Esophagus mucosa (tissue), 1 donor: Measurements from ENCODE around the gene PSMD6. TPM values are rescaled to one million over a fixed set of nuclear protein-coding genes. Genes with fewer than 3 reads are reported as not detected.

ENCODE experiments used
- ATAC-seq: fragments of 200-7000 bp; cut with Tn5 transposase; one replicate; pipeline ENCODE4 v1.9.1; 2020
- total RNA-seq: library from RNA; stranded (reverse); gene quantifications from one replicate; pipeline ENCODE4 v1.2.4, GENCODE V29; 2023
- donor health status: DM: yes; HTN: yes; CAD: no.

Gene PSMD6
- total RNA-seq, 1 donor from 2014 or later, result 63.8 TPM

DNA sequence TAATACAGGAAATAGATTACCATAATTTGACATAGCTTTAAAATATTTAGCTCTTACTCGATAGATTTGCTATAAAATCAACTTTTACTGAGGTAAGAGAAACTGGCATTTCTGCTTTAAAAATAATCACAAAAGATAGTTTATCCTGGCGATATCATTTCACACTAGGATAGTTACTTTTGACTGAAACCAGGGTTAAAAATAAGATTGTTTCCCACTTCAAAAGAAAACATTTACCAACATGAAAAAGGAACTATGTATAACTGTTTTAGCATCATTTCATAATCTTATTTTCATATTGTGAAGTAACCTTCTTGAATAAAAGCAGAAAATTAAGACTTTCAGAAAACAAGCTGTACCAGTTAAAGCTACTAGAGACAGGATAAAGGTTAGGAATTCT lies 15.3 kb downstream of the PSMD6 start:
- ATAC-seq, result no peak

DNA sequence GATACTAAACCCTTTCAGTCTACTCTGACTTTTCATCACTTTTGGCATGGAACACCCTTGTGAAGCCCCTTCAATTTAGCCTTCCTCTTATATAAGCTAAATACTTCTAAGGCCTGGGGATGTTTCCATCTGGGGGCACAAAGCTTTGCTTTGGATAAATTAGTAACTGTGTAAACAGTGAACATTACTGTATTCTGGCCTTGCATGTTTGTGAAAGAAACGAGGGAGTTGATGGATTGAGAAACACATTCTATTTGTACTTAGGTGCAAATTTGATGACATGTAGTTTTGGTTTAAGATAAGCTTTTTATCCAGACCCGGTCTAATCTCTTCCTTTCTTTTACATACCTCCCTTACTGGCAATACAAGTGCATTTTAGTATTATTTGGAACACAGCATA lies 19.7 kb downstream of the PSMD6 start:
- no peak for ATAC-seq

DNA sequence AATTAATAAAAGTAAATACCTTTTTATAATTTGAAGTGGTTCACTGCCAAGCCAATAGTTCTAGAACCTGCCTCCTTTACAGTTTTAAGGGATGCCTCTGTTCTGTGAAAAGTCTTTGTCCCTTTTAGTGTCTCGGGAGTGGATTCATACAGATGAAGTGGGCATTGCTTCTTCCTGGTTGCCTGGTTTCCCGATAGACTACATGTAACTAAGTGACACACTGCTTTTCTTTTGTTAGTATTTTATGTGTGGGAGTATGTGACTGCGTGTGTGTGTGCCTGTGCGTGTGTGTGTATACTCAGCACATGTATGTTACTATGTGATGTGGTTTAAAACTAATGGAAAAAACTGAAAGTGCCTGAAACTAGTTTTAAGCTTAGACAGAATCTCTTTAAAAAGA lies 21.1 kb downstream of the PSMD6 start:
- ATAC-seq, result no peak

DNA sequence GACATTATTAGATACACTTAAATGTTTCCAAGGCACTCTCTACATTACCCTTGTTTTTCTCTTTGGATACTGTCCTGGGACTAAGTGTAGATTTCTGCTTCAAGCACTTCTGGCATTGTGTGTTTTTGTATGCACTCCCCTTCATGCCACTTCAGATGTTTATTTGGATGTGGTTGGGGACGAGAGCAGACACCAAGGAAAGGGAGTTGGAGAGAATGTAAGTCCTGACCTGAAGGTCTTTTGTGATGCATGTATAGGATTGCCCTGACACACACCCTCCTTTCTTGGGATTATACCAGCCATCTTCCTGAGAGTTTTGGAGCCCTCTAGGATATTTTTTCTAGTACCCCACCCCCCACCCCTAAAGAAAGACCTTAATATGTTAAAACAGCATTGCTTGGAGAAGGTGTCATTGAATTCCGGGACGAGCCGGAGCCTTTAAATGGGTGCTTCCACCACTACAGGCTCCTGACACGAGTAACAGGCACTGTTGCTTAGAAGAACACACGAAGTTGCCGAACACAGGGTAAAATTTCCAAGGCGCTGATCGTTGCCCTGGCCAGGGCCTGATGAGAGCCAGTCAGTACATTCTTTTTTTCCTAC lies 22.7 kb downstream of the PSMD6 start:
- ATAC-seq, result no peak

DNA sequence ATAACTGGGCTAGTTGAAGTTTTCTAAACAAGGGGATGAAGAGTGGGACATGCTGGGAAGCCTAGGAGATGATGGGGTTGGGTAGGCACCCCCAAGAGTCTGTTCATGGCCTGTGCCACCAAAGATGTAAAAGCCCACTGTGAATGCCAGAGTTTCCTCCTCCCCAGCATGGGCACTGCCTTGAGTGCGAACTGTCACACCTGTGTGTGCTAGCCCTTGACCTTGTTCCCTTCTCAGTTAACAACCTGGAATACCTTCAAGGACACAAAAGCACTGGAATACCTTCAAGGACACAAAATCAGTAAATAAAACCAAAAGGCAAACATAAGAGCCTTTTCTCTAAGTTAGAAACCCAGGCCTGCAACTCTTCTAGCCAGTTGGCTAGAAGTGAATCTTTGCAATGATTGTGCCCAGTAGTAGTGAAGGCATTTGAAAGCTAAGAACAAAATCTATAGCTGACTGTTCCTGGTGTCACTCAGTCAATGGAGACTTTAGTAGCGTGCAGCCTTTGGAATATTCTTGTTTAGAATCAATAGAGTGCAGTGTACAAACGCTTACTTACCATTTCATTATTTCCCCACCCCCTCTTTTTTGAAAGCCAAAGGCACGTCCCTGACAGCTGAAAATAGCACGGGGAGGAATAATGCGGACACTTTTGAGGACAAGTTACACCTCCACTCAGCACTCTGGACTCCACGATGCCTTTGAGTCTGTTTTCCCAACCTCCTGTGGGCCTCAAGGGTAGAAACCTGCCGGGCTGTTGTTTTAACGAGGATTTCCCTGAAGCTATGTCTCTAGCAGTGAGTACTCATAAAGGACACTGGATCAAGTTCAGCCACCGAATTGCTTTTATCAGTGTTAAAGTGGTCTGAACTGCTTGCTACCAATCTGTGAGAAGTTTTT lies 24.2 kb downstream of the PSMD6 start:
- ATAC-seq, result no peak

DNA sequence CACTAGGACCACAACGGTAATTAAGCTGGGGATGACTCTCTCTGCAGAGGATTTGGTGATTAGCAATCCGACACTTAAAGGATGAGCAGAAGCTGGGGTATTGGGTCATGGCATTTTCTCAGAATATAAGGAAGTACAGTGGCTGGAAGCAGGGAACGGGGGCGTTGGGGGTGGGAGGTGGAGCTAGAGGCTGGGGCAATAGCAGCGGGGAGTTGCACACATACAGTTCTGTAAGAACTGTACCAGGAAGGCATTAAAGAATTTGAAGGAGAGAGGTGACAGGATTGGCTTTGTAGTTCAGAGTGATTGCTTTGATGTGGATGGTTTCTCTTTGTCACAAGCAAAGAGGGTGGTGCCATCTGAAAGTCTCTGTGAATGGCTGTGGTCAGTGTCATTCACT lies 28.2 kb downstream of the PSMD6 start:
- ATAC-seq, result no peak

DNA sequence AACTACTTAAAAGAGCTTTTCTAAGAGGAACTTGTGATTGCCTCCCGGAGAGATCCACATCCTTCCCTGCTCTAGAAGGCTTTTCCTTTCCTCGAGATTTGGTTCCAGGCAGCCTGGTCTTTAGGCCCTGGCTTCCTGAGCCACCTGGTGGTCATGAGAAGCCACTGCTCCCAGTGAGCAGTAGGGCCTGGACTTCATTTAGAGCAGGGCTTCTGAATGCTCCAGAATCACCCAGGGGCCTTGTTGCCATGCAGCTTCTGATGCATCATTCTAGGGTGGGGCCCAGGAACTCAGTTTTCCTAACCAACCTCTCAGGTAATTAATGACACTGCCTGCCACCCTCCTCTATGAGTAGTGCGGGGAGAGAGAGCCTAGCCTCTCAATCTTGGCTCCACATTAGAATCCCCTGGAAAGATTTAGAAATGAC lies 29.6 kb downstream of the PSMD6 start:
- peak; percentile 95 for ATAC-seq

DNA sequence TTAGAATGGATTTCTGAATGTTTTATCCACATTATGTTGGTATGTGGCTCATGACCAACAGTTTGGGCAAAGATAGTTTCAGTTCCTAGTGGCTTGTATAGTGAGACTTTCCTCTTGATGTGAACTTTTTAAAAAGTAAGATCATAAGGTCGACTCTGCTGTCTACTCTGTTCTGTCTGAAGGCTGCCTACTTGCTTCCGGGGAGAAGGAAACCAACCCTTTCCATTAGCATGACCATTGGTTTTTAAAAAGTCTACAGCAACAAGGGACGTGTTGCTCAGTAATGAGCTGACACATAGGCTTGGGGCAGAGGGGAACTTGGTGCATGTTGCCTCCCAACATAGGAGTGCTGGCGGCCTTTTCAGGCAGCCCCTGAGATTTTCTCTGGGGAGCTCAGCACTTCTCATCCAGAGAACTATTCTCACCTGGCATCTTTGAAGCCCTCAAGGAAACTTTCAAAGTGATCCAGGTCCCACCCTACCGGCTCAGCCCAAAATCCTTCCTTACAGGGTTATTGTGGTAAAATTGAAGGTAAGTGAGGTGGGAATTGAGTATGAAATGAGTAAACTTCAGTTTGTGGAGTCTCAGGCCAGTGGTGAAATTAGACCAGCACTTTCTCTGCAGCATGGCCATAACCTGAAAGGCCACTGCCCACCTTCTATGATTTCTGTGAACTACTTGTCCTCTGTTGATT lies 30.6 kb downstream of the PSMD6 start:
- no peak for ATAC-seq

DNA sequence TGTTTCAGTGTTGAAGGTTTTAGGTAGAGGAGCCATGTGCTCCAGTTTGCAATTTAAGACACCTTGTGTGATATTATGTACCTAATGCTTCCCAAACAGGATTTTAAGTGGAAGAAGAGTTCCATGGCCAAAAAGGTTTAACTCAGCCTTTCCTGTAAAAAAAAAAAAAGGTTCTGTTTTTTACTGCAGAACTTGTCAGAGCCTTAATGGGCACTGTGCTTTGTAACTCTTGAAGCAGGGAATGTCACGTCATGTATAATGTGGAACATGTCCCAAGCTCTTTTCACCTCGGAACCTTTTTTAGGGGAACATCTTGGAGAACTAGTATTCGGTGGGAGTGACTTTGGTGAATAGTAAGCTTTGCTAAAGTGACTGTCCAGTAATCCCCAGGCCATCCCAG lies 31.6 kb downstream of the PSMD6 start:
- ATAC-seq, result no peak

DNA sequence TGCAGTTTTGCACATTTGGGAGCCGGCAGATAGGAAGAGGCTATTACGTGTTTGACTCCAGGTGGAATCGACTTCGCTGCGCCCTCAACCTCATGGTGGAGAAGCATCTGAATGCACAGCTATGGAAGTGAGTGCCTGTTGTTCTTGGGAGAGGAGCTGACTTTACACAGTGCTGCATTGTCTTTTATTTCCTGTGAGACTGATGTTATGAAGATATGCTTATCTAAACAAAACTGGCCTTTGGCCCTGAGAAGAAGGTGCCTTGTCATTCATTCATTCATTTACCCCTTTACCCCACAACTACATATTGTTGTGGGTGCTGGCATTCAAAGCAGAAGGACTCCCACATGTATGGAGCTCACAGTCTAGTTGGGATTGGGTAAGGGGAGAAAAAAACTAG lies 32.6 kb downstream of the PSMD6 start:
- ATAC-seq, result no peak

DNA sequence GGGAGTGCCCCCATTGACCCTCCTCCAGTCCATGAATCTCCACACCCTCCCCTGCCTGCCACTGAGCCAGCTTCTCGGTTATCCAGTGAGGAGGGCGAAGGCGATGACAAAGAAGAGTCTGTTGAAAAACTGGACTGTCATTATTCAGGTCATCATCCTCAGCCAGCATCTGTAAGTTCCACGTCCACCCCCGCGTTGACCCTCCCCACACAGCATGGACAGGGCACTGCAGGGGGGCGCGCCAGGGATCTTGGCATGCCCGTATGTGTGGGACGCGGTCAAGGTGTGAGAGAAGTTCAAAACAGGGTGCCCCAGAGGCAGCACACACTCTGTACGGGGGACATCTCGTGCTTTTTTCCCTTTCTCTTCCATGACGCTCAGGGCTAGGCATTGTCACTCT lies 33.1 kb downstream of the PSMD6 start:
- ATAC-seq, result no peak

DNA sequence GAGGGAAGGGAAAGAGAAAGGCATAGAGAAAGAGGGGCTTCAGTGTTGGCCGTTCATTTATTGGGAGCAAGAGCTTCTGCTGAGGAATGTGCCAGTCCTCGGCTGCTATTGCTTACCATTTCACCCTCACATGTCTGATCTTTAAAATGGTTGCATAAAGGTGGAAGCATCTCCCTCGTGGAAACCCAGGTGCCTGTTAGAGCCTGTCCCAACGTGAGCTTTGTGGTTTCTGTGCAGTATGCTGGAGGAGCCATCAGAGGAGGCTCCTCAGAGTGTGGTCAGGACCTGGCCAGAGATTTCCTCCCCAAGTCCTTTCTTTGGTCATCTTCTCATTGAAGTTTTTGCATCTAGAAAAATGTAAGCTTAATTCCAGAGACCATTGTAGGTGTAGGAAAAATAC lies 34.4 kb downstream of the PSMD6 start:
- ATAC-seq, result no peak

DNA sequence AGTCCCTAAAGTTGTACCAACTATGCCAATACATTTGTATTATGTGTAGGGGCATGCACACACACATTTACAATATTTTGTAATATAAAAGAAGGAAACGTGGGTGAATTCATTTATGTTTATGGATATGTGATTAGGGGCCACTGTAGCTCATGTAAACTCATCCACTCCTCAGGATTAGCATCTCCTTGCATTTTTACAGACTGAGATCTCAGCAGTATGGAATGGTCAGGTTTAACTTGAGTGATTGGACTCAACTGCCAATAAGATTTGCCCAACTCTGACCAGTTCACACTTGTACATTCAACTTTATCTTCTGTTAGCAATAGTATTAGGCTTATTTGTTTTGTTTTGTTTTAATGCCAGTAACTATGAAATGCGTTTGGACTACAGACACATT lies 36.5 kb downstream of the PSMD6 start:
- ATAC-seq, result no peak

DNA sequence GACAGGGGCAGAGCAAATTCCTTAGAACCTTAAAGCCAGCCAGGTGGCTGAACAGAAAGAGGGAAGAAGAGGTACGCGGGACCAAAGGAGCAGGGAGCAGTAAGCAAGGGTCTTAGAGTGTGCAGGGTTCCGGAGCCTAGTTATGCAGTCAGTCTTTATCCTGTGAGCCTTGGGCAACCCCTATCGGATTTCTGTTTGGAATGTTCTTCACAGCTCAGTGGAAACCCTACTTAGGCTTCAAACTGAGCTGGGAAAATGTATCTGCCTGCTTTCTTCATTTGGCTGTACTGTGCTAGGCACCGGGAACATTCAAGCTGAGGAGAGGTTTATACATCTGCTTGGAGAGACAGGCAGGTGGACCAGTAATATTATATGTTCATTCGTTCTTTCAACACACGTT lies 37.1 kb downstream of the PSMD6 start:
- ATAC-seq, result no peak

DNA sequence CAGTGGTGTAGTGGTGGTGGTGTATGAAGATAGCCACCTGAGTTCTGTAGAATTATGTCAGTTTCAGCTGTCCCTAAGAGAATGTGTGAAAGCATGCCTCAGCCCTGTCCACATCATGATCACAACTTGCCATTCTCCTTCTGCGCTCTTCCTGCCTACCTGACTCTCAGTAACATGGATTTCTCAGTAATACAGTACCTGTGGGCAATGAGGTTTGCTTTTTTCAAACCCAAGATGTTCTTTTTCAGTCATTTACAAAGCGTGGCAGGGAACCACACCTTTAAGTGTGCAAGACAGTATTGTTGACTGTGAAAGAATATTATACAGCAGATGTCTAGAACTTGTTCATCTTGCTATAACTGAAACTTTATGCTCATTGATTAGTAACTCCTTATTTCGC lies 38.9 kb downstream of the PSMD6 start:
- ATAC-seq, result no peak

DNA sequence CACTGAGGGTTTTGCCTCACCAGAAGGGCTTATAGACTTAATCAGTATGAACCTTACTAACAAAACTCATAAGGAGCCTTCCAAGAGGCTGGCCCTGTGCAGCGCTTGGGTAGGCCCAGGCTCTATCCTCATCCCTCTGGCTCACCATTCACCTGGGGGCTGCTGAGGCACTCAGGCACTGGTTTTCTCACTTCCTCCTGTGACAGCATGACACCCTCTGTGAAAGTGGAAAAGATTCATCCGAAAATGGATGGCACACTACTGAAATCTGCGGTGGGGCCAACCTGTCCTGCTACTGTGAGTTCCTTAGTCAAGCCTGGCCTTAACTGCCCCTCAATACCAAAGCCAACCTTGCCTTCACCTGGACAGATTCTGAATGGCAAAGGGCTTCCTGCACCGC lies 41.3 kb downstream of the PSMD6 start:
- ATAC-seq, result no peak

DNA sequence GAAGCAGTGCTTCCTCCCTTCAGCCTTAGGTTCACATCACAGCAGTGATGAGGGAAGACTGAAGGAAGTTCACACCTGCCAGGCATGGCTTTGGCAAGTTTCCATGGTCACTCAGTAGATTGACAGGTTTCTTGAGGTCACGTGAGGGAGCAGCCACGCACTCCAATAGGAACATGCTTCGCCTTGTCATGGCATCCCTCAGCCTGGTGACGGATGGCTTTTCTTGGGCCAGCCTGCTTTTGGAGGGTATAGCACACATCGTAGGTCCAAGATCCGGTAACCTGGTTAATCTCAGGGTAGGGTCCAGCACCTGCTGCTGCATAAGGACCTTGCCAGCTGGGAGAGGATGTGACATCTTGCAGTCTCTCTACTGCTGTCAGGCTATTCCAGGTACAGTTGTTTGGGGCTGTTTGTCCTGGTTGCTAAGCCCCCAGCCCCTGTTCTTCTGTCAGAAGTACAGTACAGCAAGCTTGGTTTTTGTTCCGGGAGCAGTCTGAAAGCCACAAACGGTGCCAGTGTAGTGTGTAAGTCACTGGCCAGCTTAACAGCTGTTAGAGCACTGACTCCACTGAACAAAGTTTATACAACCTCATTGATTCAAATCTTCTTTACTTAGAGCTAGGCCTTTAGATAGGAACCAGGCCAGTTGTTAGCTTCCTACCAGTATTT lies 42.3 kb downstream of the PSMD6 start:
- ATAC-seq, result peak; percentile 12

DNA sequence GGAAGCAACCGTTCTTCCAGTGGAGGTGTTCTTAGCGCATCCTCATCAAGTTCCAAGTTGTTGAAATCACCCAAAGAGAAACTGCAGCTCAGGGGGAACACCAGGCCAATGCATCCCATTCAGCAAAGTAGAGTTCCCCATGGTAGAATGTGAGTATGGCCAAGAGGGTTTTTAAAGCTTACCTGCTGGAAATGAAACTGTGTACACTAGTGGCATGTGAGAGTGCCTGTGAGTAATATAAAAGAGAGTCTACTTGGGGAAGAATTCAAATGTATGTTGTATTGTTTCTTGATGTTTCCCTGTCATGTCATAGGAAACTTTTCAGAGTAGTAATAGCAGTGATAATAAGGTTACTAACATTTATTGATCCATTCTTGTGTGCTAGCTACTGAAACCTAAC lies 43.3 kb downstream of the PSMD6 start:
- no peak for ATAC-seq

DNA sequence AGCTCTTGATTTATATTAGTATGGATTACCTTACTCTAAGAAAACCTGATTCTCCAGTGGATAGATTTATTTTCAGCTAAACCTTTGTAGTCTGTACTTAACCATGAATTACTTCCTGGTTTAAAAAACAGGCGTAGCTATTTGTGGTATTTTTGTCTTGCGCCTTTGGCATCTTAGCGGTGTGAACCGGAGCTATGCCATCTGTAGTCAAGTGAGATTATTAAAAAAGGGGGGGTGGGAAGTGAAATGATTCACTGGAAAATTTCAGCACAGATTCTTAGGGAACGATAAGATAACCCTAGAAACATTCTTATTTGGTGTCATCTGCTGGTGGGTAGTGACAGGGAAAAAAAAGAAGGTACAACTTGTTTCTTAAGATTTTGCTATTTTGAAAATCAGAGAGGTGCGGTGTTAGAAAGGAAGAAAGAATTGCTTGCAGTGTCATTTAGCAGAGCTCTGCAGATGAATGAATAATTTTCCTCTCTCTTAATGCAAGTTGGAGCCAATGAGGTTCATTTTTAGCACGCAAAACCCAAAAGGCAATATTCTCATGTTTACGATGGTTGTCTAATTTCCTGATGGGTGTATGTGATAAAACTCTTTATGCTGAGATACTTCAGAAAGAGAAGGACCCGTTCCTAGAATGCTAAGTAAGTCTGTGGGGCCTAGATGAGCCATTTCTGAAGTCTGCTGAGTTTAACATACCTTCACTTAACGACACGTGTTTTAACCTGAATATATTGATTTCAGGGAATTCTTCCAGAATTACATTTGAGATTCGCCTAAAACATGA lies 44.0 kb downstream of the PSMD6 start:
- ATAC-seq, result peak; percentile 49

DNA sequence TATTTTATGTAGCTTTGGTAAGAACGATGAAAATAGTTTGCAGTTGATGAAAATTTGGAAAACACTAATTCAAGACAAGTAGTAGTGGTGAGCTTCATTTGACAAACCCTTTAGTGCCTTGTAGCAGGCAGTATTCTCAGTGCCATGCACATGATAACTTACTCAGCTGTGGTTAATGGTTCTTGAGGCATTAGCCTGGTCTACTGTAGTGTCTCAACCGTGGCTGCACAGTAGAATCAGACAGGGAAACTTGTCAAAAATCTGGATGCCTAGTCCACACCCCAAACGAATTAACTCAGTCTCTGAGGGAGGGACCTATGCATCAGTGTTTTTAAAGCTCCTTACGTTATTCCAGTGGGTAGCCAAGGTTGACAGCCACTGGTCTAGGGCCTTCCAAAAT lies 45.4 kb downstream of the PSMD6 start:
- ATAC-seq, result no peak

DNA sequence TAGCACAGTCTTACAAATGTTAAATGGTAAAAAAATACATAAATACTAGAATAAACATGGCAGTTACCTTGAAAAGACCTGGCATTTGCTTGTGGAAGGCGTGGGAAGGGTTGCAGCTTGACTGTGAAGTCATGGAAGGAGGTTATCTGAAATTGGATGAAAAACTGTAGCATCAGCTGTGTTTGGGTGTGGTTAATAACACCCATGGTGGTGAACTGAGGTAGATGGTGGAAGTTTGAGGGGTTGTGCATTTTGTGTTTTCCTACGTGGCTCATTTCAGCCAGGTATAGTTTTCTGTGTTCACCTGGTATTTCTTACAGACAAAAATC lies 46.5 kb downstream of the PSMD6 start:
- ATAC-seq, result no peak

DNA sequence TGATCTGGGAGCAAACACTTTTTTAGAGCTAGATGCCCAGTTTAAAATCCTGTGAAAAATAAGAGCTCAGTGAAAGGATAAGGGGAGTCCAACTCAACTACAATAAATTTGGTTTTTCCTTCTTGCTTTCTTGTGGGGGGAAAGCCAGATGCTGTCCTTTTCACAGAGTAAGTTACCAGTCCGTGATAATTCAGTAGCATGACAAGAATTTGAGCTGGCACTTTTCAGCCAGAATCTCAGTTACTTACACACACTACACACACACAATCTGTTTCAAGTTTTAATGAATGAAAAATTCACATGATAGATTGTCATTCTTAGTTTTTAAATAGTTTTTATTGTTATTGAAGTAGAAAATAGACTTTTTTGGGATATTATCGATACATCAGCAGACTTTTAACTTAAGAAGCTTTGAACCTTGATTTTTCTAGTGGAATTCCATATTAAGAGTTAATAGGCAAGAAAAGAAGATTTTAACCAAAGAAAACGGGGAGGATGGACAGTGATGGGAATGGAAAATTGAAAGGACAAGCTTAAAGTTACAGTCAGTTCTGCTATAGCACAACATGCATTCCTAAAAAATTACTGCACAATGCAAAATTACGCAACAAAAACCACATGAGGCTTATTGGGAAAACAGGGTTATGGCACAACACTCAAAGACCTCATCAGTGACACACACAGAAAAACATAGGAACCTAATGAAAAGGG lies 47.0 kb downstream of the PSMD6 start:
- ATAC-seq, result peak; percentile 64
